ENCODE results near the gene ADAMTS13. TPM values are rescaled to one million over a fixed set of nuclear protein-coding genes. Genes with fewer than 3 reads are reported as not detected.

The ADAMTS13 gene
- total and polyA plus RNA-seq, 10 donors: 1.1 to 4.8 (median 2.7) TPM

GRCh38 chr9:133491656-133491925, 69.4 kb downstream of the ADAMTS13 start:
- peaks cover 0 to 37% (median 16%) of the 10 kb centered on the region in 6 donors for H3K4me1 ChIP-seq
- WGBS, 5 donors: 81 to 90% (median 87%) methylated on average over 5 to 8 of the region's 8 CpGs

GRCh38 chr9:133492061-133493021, 70.2 kb downstream of the ADAMTS13 start:
- DNase-seq: no peak
- Histone ChIP-seq H3K36me3 (no peaks in the 10 kb centered on the region), H3K4me1 (peaks cover 0 to 32% (median 13%) of the 10 kb centered on the region in 6 donors), H3K9me3 (no peaks in the 10 kb centered on the region), H3K4me3 (no peak overlapping the region), H3K27ac (peak overlapping the region in 7 of 8 donors; percentile 29 to 79 (median 76)), H3K27me3 (replicated peaks in 1 of 7) (peaks cover 0 to 46% (median 0%) of the 10 kb centered on the region in 7 donors)
- TF ChIP-seq CTCF (IDR thresholded peaks at IDR 0.05 in 8 of 11, conservative IDR thresholded peaks at IDR 0.05 in 3 of 11) (no peak), POLR2AphosphoS5 (IDR thresholded peaks at IDR 0.05) (peak; percentile 27 to 77 (median 70)), POLR2A (IDR thresholded peaks at IDR 0.05) (no peak)
- 59 to 76% (median 70%) methylated on average over 24 to 33 of the region's 33 CpGs for WGBS, 5 donors
- intact Hi-C loops (cut with DNase I; ENCODE audit: low total_unique reads): no loop called here

More at GRCh38 chr9:133491656-133491925, 69.4 kb downstream of the ADAMTS13 start:
- H3K27ac ChIP-seq: peak overlapping the region in 5 of 8 donors; percentile 57 to 79 (median 77)
- intact Hi-C loops (cut with DNase I; ENCODE audit: low total_unique reads): no loop called here
- H3K9me3 ChIP-seq: no peaks in the 10 kb centered on the region
- H3K36me3 ChIP-seq: no peaks in the 10 kb centered on the region
- no peak overlapping the region for H3K4me3 ChIP-seq
- DNase-seq: no peak
- H3K27me3 ChIP-seq (replicated peaks in 1 of 7): peaks cover 0 to 41% (median 0%) of the 10 kb centered on the region in 7 donors
- TF ChIP-seq POLR2AphosphoS5 (IDR thresholded peaks at IDR 0.05): no peak
- TF ChIP-seq POLR2A (IDR thresholded peaks at IDR 0.05): no peak
- TF ChIP-seq CTCF (IDR thresholded peaks at IDR 0.05 in 8 of 11, conservative IDR thresholded peaks at IDR 0.05 in 3 of 11): no peak

GRCh38 chr9:133493428-133493827, 71.3 kb downstream of the ADAMTS13 start:
- intact Hi-C loops (cut with DNase I; ENCODE audit: low total_unique reads): no loop called here
- WGBS, 5 donors: 67 to 89% (median 80%) methylated on average over 2 to 11 of the region's 11 CpGs
- no peak overlapping the region for H3K4me3 ChIP-seq
- TF ChIP-seq CTCF (IDR thresholded peaks at IDR 0.05 in 8 of 11, conservative IDR thresholded peaks at IDR 0.05 in 3 of 11) (no peak), POLR2AphosphoS5 (IDR thresholded peaks at IDR 0.05) (peak; percentile 38 to 79 (median 69))
- no peaks in the 10 kb centered on the region for H3K9me3 ChIP-seq
- H3K27me3 ChIP-seq (replicated peaks in 1 of 7): peaks cover 0 to 40% (median 0%) of the 10 kb centered on the region in 7 donors
- no peaks in the 10 kb centered on the region for H3K36me3 ChIP-seq
- DNase-seq: no peak
- peaks cover 0 to 23% (median 8%) of the 10 kb centered on the region in 6 donors for H3K4me1 ChIP-seq
- H3K27ac ChIP-seq: peak overlapping the region in 5 of 8 donors; percentile 57 to 79 (median 77)
